ENCODE data around the gene SCLT1.

Gene SCLT1

DNA sequence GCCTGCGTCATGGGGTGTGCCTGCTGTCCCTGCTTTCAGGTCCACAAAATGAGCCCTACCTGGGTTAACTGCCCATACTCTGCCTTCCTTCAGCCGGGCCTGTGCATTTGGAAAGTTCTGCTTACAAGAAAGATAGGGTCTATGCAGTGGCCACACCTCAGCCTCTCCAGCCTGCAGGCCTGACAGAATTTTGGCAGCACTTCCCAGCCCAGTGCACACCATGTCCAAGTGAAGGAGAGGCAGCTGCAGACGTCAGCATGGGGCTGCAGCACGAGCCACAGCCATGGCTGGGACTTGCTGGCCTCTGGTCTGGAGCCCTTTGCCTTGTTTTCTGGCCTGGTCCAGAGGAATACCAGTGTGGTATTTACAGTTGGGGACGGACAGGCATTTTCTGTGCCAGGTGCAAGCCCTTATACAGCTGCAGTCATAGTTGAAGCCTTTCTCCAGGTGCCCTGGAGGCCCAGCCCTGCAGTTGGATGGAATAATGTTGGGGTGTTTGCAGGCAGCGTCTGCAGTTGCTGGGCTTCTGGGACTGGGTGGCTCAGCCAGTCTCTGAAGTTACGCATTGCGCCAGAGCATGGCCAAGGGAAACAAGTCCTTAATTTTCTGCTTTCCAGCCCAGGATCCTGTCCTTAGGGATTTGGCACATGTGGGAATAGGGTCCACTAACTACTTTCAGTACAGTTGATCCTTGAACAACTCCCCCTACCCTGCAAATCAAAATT, 257.7 kb downstream of the SCLT1 start:
- DNase-seq = no peak
